HepG2 (cell line): ENCODE data around the gene C2. TPM values are rescaled to one million over a fixed set of nuclear protein-coding genes. Genes with fewer than 3 reads are reported as not detected.

ENCODE experiments used
- AGO2 ChIP-seq: fragments of 200-400 bp; formaldehyde crosslinking; optimal IDR thresholded peaks from 2 replicates; pipeline ENCODE3; 2017; ENCODE audit warnings: mild to moderate bottlenecking, low read depth, low read length, moderate library complexity
- NR3C1 ChIP-seq: sonication (generic); formaldehyde crosslinking; IDR thresholded peaks from 2 replicates; pipeline ENCODE4 v1.4.0; 2020; ENCODE audit warnings: missing genetic modification reagents
- REL ChIP-seq: sonication (generic); formaldehyde crosslinking; conservative IDR thresholded peaks from 2 replicates; pipeline ENCODE4 v1.8.0; 2022; ENCODE audit warnings: mild to moderate bottlenecking, missing genetic modification reagents, moderate library complexity
- SMAD1 ChIP-seq: sonication (generic); formaldehyde crosslinking; IDR thresholded peaks from 2 replicates; pipeline ENCODE4 v1.4.0; 2020; ENCODE audit warnings: missing genetic modification reagents, low read depth, mild to moderate bottlenecking, borderline replicate concordance
- ZFP37 ChIP-seq: sonication (generic); formaldehyde crosslinking; IDR thresholded peaks from 2 replicates; pipeline ENCODE4 v1.4.0; 2020; ENCODE audit warnings: missing genetic modification reagents, borderline replicate concordance
- ZNF343 ChIP-seq: sonication (generic); formaldehyde crosslinking; IDR thresholded peaks from 2 replicates; pipeline ENCODE4 v1.4.0; 2020; ENCODE audit warnings: mild to moderate bottlenecking, missing genetic modification reagents
- ZNF615 ChIP-seq: sonication (generic); formaldehyde crosslinking; IDR thresholded peaks from 2 replicates; pipeline ENCODE4 v1.5.0; 2020; ENCODE audit warnings: mild to moderate bottlenecking, missing genetic modification reagents, borderline replicate concordance
- ZNF782 ChIP-seq: sonication (generic); formaldehyde crosslinking; IDR thresholded peaks from 2 replicates; pipeline ENCODE4 v1.4.0; 2020; ENCODE audit warnings: missing genetic modification reagents, mild to moderate bottlenecking, borderline replicate concordance
- polyA plus RNA-seq, 8 experiments: library from polyadenylated mRNA; depleted of rRNA in 3 of 8; stranded (reverse) in 7 of 8; unstranded in 1 of 8; fragments of >200 nt; fragmentation: Illumina TruSeq in 4 of 8; extraction: Trizol in 4 of 8; gene quantifications; 2 replicates each; pipeline versions ENCODE4 v1.2.1 to v1.2.3, GENCODE V29; 2011 to 2016; ENCODE audit warnings: low read depth in 4 of 8, missing spikeins in 1 of 8, mixed read lengths in 1 of 8; ENCODE audit not compliant: insufficient read depth in 1 of 8
- total RNA-seq, 5 experiments: library from RNA; depleted of rRNA; stranded (reverse); fragments of >200 nt; fragmentation: Illumina TruSeq; extraction: Trizol; gene quantifications; 2 replicates each; pipeline ENCODE4 v1.2.3, GENCODE V29; 2016; ENCODE audit warnings: low read depth in 1 of 5
- TF ChIP-seq, protein P1 (sequence below), 2 experiments: fragments of 450-650 bp in 1 of 2; sonication (generic) in 1 of 2; formaldehyde crosslinking in 1 of 2; IDR thresholded peaks; 2 replicates each; pipeline versions ENCODE4 v1.6.1 to v1.8.0; 2016 to 2022; ENCODE audit warnings: antibody characterized with exemption in 1 of 2, mild to moderate bottlenecking in 1 of 2, missing genetic modification reagents in 1 of 2
- TF ChIP-seq, protein P2 (sequence below): sonication (generic); formaldehyde crosslinking; IDR thresholded peaks from 2 replicates; pipeline ENCODE4 v1.4.0; 2020; ENCODE audit warnings: missing genetic modification reagents, mild to moderate bottlenecking, borderline replicate concordance
- TF ChIP-seq, protein P3 (sequence below): sonication (generic); formaldehyde crosslinking; IDR thresholded peaks from 2 replicates; pipeline ENCODE4 v1.9.0; 2021; ENCODE audit warnings: missing genetic modification reagents, borderline replicate concordance
- TF ChIP-seq, protein P4 (sequence below): sonication (generic); formaldehyde crosslinking; IDR thresholded peaks from 2 replicates; pipeline ENCODE4 v1.4.0; 2020; ENCODE audit warnings: missing genetic modification reagents, borderline replicate concordance

The C2 gene
- total and polyA plus RNA-seq, 2 of the 13 experiments (the other 11 are each of a cell fraction or from before 2014, with no cell fraction given), result 165 to 307 TPM

DNA sequence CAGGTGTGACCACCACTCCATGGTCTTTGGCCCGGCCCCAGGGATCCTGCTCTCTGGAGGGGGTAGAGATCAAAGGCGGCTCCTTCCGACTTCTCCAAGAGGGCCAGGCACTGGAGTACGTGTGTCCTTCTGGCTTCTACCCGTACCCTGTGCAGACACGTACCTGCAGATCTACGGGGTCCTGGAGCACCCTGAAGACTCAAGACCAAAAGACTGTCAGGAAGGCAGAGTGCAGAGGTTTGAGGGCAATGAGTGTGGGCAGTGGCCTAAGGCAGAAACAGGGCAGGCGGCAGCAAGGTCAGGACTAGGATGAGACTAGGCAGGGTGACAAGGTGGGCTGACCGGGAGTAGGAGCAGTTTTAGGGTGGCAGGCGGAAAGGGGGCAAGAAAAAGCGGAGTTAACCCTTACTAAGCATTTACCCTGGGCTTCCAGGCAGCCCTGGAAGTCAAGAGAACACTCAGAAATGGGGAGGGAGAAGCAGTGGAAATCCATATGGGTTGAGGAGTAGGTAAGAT is 18.9 kb downstream of the C2 start (continued):
- TF ChIP-seq ZNF343 (0 out of 2 replicates have a peak, but pooled peaks have one; percentile 13), ZNF782 (CRISPR knock-in tag) (no peak), NR3C1 (CRISPR knock-in tag) (no peak; the same call in 1 of the 2 replicates), AGO2 (no peak), ZNF615 (CRISPR knock-in tag) (no peak), ZFP37 (no peak), REL (CRISPR knock-in tag) (no peak), SMAD1 (CRISPR knock-in tag) (no peak)
- TF ChIP-seq, protein P1, sequence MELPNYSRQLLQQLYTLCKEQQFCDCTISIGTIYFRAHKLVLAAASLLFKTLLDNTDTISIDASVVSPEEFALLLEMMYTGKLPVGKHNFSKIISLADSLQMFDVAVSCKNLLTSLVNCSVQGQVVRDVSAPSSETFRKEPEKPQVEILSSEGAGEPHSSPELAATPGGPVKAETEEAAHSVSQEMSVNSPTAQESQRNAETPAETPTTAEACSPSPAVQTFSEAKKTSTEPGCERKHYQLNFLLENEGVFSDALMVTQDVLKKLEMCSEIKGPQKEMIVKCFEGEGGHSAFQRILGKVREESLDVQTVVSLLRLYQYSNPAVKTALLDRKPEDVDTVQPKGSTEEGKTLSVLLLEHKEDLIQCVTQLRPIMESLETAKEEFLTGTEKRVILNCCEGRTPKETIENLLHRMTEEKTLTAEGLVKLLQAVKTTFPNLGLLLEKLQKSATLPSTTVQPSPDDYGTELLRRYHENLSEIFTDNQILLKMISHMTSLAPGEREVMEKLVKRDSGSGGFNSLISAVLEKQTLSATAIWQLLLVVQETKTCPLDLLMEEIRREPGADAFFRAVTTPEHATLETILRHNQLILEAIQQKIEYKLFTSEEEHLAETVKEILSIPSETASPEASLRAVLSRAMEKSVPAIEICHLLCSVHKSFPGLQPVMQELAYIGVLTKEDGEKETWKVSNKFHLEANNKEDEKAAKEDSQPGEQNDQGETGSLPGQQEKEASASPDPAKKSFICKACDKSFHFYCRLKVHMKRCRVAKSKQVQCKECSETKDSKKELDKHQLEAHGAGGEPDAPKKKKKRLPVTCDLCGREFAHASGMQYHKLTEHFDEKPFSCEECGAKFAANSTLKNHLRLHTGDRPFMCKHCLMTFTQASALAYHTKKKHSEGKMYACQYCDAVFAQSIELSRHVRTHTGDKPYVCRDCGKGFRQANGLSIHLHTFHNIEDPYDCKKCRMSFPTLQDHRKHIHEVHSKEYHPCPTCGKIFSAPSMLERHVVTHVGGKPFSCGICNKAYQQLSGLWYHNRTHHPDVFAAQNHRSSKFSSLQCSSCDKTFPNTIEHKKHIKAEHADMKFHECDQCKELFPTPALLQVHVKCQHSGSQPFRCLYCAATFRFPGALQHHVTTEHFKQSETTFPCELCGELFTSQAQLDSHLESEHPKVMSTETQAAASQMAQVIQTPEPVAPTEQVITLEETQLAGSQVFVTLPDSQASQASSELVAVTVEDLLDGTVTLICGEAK (IDR thresholded peaks at IDR 0.05), result no peak
- TF ChIP-seq, protein P1 (CRISPR knock-in tag; IDR thresholded peaks at IDR 0.05), result no peak
- TF ChIP-seq, protein P2, sequence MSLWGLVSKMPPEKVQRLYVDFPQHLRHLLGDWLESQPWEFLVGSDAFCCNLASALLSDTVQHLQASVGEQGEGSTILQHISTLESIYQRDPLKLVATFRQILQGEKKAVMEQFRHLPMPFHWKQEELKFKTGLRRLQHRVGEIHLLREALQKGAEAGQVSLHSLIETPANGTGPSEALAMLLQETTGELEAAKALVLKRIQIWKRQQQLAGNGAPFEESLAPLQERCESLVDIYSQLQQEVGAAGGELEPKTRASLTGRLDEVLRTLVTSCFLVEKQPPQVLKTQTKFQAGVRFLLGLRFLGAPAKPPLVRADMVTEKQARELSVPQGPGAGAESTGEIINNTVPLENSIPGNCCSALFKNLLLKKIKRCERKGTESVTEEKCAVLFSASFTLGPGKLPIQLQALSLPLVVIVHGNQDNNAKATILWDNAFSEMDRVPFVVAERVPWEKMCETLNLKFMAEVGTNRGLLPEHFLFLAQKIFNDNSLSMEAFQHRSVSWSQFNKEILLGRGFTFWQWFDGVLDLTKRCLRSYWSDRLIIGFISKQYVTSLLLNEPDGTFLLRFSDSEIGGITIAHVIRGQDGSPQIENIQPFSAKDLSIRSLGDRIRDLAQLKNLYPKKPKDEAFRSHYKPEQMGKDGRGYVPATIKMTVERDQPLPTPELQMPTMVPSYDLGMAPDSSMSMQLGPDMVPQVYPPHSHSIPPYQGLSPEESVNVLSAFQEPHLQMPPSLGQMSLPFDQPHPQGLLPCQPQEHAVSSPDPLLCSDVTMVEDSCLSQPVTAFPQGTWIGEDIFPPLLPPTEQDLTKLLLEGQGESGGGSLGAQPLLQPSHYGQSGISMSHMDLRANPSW, result no peak
- TF ChIP-seq, protein P3, sequence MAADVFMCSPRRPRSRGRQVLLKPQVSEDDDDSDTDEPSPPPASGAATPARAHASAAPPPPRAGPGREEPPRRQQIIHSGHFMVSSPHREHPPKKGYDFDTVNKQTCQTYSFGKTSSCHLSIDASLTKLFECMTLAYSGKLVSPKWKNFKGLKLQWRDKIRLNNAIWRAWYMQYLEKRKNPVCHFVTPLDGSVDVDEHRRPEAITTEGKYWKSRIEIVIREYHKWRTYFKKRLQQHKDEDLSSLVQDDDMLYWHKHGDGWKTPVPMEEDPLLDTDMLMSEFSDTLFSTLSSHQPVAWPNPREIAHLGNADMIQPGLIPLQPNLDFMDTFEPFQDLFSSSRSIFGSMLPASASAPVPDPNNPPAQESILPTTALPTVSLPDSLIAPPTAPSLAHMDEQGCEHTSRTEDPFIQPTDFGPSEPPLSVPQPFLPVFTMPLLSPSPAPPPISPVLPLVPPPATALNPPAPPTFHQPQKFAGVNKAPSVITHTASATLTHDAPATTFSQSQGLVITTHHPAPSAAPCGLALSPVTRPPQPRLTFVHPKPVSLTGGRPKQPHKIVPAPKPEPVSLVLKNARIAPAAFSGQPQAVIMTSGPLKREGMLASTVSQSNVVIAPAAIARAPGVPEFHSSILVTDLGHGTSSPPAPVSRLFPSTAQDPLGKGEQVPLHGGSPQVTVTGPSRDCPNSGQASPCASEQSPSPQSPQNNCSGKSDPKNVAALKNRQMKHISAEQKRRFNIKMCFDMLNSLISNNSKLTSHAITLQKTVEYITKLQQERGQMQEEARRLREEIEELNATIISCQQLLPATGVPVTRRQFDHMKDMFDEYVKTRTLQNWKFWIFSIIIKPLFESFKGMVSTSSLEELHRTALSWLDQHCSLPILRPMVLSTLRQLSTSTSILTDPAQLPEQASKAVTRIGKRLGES (CRISPR knock-in tag), result no peak
- TF ChIP-seq, protein P4, sequence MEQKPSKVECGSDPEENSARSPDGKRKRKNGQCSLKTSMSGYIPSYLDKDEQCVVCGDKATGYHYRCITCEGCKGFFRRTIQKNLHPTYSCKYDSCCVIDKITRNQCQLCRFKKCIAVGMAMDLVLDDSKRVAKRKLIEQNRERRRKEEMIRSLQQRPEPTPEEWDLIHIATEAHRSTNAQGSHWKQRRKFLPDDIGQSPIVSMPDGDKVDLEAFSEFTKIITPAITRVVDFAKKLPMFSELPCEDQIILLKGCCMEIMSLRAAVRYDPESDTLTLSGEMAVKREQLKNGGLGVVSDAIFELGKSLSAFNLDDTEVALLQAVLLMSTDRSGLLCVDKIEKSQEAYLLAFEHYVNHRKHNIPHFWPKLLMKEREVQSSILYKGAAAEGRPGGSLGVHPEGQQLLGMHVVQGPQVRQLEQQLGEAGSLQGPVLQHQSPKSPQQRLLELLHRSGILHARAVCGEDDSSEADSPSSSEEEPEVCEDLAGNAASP (CRISPR knock-in tag), result no peak
